Endothelial cell of umbilical vein (primary cell): Measurements from ENCODE around the gene PLEKHS1. TPM values are rescaled to one million over a fixed set of nuclear protein-coding genes. Genes with fewer than 3 reads are reported as not detected.

Experiments
- BruUV-seq: library from RNA; stranded (reverse); fragments of 400-500 nt; replicated peaks from 2 replicates; lab custom pipeline; 2021; lab: Mats Ljungman, UMichigan
- CTCF ChIA-PET: fragments of 300-600, 350-600 bp; sonication (Branson Sonifier 250); formaldehyde crosslinking; loops from one replicate; lab custom pipeline; 2021; ENCODE audit warnings: antibody characterized with exemption, inconsistent platforms; lab: Charles Lee
- POLR2A ChIA-PET: fragments of 300-600, 350-600 bp; sonication (Branson Sonifier 250); formaldehyde crosslinking; loops from one replicate; lab custom pipeline; 2021; ENCODE audit warnings: antibody characterized with exemption, inconsistent platforms; lab: Charles Lee
- DNase-seq: peaks from one replicate; pipeline ENCODE4 v3.0.0-alpha.2; 2011; ENCODE audit warnings: low read depth, low spot score
- FAIRE-seq: peaks from 2 replicates; lab custom pipeline; 2011; peaks lifted over from hg19 to GRCh38; lab: Jason Lieb, UNC
- H2AFZ ChIP-seq: 2 replicates; pipeline ENCODE4 v1.6.0; 2012; ENCODE audit warnings: low read depth, low read length, control low read depth, inconsistent platforms
- H3K27ac ChIP-seq: 2 replicates; pipeline ENCODE4 v1.5.1; 2011; ENCODE audit warnings: low read depth, mild to moderate bottlenecking, control low read depth, low read length, moderate library complexity; ENCODE audit not compliant: insufficient read depth
- H3K27me3 ChIP-seq, 2 experiments: 2 replicates each; pipeline versions ENCODE4 v1.6.0 to v1.6.1; 2011; ENCODE audit warnings: low read length in 2 of 2, mixed read lengths in 1 of 2; ENCODE audit not compliant: control insufficient read depth in 2 of 2, insufficient read depth in 2 of 2
- H3K36me3 ChIP-seq, 2 experiments: 2 replicates in 1 of 2; 3 replicates in 1 of 2; pipeline ENCODE4 v1.5.1; 2011; ENCODE audit warnings: low read length in 2 of 2, mild to moderate bottlenecking in 1 of 2, moderate library complexity in 1 of 2; ENCODE audit not compliant: control insufficient read depth in 2 of 2, insufficient read depth in 2 of 2; ENCODE audit errors: extremely low read depth in 1 of 2
- H3K4me1 ChIP-seq: 3 replicates; pipeline ENCODE4 v1.5.1; 2011; ENCODE audit warnings: mild to moderate bottlenecking, low read length; ENCODE audit not compliant: control insufficient read depth, insufficient read depth; ENCODE audit errors: extremely low read depth
- H3K4me2 ChIP-seq: 2 replicates; pipeline ENCODE4 v1.6.1; 2011; ENCODE audit warnings: low read length, control low read depth, mixed read lengths; ENCODE audit not compliant: insufficient read depth
- H3K4me3 ChIP-seq, 3 experiments: fragments of 200-600 bp in 1 of 3; sonication (generic), shearing (Covaris generic) in 1 of 3; replicated peaks in 1 of 3; 2 replicates each; pipeline ENCODE4 v1.5.1; 2011 to 2016; ENCODE audit warnings: control low read depth in 3 of 3, low read length in 3 of 3, mild to moderate bottlenecking in 2 of 3, inconsistent platforms in 1 of 3, low read depth in 1 of 3, moderate library complexity in 1 of 3; ENCODE audit not compliant: insufficient read depth in 1 of 3
- H3K79me2 ChIP-seq: 2 replicates; pipeline ENCODE4 v1.6.0; 2012; ENCODE audit warnings: low read length, inconsistent platforms; ENCODE audit not compliant: control insufficient read depth, insufficient read depth
- H3K9ac ChIP-seq: replicated peaks from 2 replicates; pipeline ENCODE3; 2011; ENCODE audit warnings: low read length, control low read depth; ENCODE audit not compliant: insufficient read depth; ENCODE audit errors: extremely low read depth
- H3K9me1 ChIP-seq: replicated peaks from 3 replicates; pipeline ENCODE4 v1.6.0; 2011; ENCODE audit warnings: mild to moderate bottlenecking, low read length; ENCODE audit not compliant: control insufficient read depth, insufficient read depth; ENCODE audit errors: extremely low read depth
- H3K9me3 ChIP-seq: replicated peaks from 2 replicates; pipeline ENCODE4 v1.5.1; 2012; ENCODE audit warnings: low read length, inconsistent platforms; ENCODE audit not compliant: control insufficient read depth, insufficient read depth
- H4K20me1 ChIP-seq: replicated peaks from 2 replicates; pipeline ENCODE3; 2011; ENCODE audit warnings: mild to moderate bottlenecking, low read length; ENCODE audit not compliant: control insufficient read depth, insufficient read depth; ENCODE audit errors: extremely low read depth
- EZH2 ChIP-seq: IDR thresholded peaks from 2 replicates; pipeline ENCODE4 v1.6.1; 2012; ENCODE audit warnings: borderline replicate concordance, low read depth, mild to moderate bottlenecking, moderate library complexity, low read length, inconsistent platforms; ENCODE audit not compliant: severe bottlenecking
- FOS ChIP-seq: IDR thresholded peaks from 2 replicates; pipeline ENCODE4 v1.6.1; 2011; ENCODE audit warnings: mild to moderate bottlenecking, low read length, moderate library complexity, borderline replicate concordance; ENCODE audit not compliant: insufficient read depth
- GATA2 ChIP-seq: IDR thresholded peaks from 2 replicates; pipeline ENCODE4 v1.7.0; 2011; ENCODE audit warnings: low read depth, mild to moderate bottlenecking, moderate library complexity, mixed read lengths, low read length; ENCODE audit not compliant: insufficient read length, insufficient read depth
- JUN ChIP-seq: IDR thresholded peaks from 2 replicates; pipeline ENCODE4 v1.6.1; 2011; ENCODE audit warnings: borderline replicate concordance, low read depth; ENCODE audit not compliant: insufficient read length, insufficient read depth
- MYC ChIP-seq: IDR thresholded peaks from one replicate; pipeline ENCODE4 v1.6.1; 2011; ENCODE audit warnings: mild to moderate bottlenecking, low read depth, low read length
- POLR2A ChIP-seq: IDR thresholded peaks from 2 replicates; pipeline ENCODE4 v1.6.1; 2012; ENCODE audit warnings: low read depth, mild to moderate bottlenecking, control low read depth, low read length
- POLR2AphosphoS5 ChIP-seq: IDR thresholded peaks from 2 replicates; pipeline ENCODE4 v1.6.1; 2012; ENCODE audit warnings: low read depth, mild to moderate bottlenecking, control low read depth, low read length, moderate library complexity; ENCODE audit not compliant: insufficient read depth
- dilution Hi-C: fragments of 300-500 bp; cut with MboI; formaldehyde crosslinking; loops from one replicate; pipeline ENCODE4 v1.15.0; 2019; ENCODE audit warnings: low sequenced_read_pairs; ENCODE audit not compliant: extremely low pct_ligation_motif_present
- intact Hi-C: fragments of 100-400 bp; cut with micrococcal nuclease; formaldehyde crosslinking; loops from one replicate; pipeline ENCODE4 v1.10.0; 2022
- polyA plus RNA-seq, 4 experiments: library from polyadenylated mRNA; depleted of rRNA in 3 of 4; stranded (reverse) in 3 of 4; unstranded in 1 of 4; fragments of >200 nt; gene quantifications; 2 replicates each; pipeline versions ENCODE4 v1.2.1 to v1.2.3, GENCODE V29; 2011 to 2012; ENCODE audit warnings: missing spikeins in 1 of 4
- total RNA-seq: library from RNA; stranded (reverse); gene quantifications from 2 replicates; pipeline ENCODE4 v1.2.3, GENCODE V29; 2021
- TF ChIP-seq, protein P1 (sequence below): IDR thresholded peaks from 2 replicates; pipeline ENCODE4 v1.6.1; 2011; ENCODE audit not compliant: insufficient read depth, insufficient read length
- TF ChIP-seq, protein P2 (sequence below), 2 donors: IDR thresholded peaks; 1 replicate in 1 of 2; 2 replicates in 1 of 2; pipeline ENCODE4 v1.5.1; 2011; ENCODE audit warnings: low read length in 2 of 2, mild to moderate bottlenecking in 2 of 2, moderate library complexity in 2 of 2, control low read depth in 1 of 2, inconsistent platforms in 1 of 2, low read depth in 1 of 2; ENCODE audit not compliant: insufficient read depth in 1 of 2; ENCODE audit errors: extremely low read depth in 1 of 2

PLEKHS1 gene
- total and polyA plus RNA-seq, 2 donors (not counting 3 experiments of a cell fraction or from before 2014, with no cell fraction given): not detected

DNA sequence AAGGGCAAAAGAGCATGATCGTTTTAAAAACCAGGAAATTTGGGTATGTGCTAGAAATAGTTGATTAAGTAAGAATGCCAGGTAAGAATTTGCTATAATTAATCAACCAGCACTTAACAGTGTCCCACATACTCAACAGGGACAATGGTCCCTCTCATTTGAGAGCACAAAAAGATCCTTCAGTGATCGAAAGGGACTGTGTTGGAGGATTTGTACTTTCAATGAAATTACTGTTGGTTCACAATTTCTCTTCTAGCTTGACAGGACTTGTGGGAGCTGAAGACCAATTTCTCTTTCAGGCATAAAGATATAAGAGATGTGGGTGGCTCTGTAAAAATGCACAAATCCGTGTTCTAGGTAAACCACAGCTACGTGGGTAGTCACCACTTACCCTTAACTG, 12.5 kb upstream of the PLEKHS1 start:
- H3K9me3 ChIP-seq: no peaks in the 10 kb centered on the region
- intact Hi-C loops (no loop called here), dilution Hi-C loops (no loop called here)
- FAIRE-seq: no peak
- no peak overlapping the region for H3K4me2 ChIP-seq
- TF ChIP-seq FOS (no peak), POLR2AphosphoS5 (no peak), JUN (no peak), POLR2A (no peak), GATA2 (no peak), MYC (no peak), EZH2 (no peak)
- TF ChIP-seq, protein P1, sequence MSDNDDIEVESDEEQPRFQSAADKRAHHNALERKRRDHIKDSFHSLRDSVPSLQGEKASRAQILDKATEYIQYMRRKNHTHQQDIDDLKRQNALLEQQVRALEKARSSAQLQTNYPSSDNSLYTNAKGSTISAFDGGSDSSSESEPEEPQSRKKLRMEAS: no peak
- TF ChIP-seq, protein P2, sequence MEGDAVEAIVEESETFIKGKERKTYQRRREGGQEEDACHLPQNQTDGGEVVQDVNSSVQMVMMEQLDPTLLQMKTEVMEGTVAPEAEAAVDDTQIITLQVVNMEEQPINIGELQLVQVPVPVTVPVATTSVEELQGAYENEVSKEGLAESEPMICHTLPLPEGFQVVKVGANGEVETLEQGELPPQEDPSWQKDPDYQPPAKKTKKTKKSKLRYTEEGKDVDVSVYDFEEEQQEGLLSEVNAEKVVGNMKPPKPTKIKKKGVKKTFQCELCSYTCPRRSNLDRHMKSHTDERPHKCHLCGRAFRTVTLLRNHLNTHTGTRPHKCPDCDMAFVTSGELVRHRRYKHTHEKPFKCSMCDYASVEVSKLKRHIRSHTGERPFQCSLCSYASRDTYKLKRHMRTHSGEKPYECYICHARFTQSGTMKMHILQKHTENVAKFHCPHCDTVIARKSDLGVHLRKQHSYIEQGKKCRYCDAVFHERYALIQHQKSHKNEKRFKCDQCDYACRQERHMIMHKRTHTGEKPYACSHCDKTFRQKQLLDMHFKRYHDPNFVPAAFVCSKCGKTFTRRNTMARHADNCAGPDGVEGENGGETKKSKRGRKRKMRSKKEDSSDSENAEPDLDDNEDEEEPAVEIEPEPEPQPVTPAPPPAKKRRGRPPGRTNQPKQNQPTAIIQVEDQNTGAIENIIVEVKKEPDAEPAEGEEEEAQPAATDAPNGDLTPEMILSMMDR (IDR thresholded peaks at IDR 0.05; ENCODE audit: extremely low read depth in 1 of 2, insufficient read depth in 1 of 2, low read depth in 1 of 2, low read length in 2 of 2): no peak
- H3K36me3 ChIP-seq: no peaks in the 10 kb centered on the region
- H3K4me3 ChIP-seq: no peak overlapping the region
- no TSS peak for BruUV-seq
- H2AFZ ChIP-seq: no peak overlapping the region
- no peaks in the 10 kb centered on the region for H3K79me2 ChIP-seq
- no peaks in the 10 kb centered on the region for H3K27me3 ChIP-seq
- no peak overlapping the region for H3K27ac ChIP-seq
- no peaks in the 10 kb centered on the region for H3K9me1 ChIP-seq
- ChIA-PET CTCF (no interaction called here), POLR2A (no interaction called here)
- H4K20me1 ChIP-seq: no peaks in the 10 kb centered on the region
- DNase-seq: no peak
- H3K9ac ChIP-seq: no peak overlapping the region
- no peaks in the 10 kb centered on the region for H3K4me1 ChIP-seq
